Measurements from ENCODE around the gene LRPAP1. TPM values are rescaled to one million over a fixed set of nuclear protein-coding genes. Genes with fewer than 3 reads are reported as not detected.

The LRPAP1 gene
- total and polyA plus RNA-seq, 8 donors: 31.5 to 92.0 (median 52.8) TPM

DNA sequence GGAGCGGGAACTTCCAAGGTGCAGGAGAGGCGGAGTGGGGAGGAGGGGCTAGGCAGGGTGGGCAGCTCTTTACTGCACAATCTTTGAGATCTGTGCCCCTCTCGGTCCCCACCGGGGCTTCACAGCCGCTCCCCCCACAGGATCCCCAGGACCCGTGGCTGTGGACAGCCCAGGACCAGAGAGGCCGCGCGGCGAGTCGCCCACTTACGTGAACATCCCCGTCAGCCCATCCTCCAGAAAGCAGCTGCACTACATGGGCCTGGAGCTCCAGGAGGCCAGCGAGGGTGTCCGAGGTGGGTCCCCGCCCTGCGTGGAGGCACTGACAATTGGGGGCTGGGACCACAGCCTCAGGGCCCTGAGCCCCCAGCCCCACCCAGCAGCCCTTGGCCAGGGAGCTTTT is 32.1 kb downstream of the LRPAP1 start:
- Histone ChIP-seq H3K4me1 (peaks cover 0 to 4% (median 0%) of the 10 kb centered on the region in 4 donors), H3K4me3 (no peak overlapping the region), H3K27me3 (peaks cover 0 to 12% (median 3%) of the 10 kb centered on the region in 3 donors), H3K9me3 (no peaks in the 10 kb centered on the region), H3K36me3 (peaks cover 8 to 55% (median 48%) of the 10 kb centered on the region in 4 donors), H3K27ac (no peak overlapping the region)
- no peak for DNase-seq
- WGBS, 5 donors: 94 to 97% (median 96%) methylated on average over 13 to 17 of the region's 17 CpGs
- TF ChIP-seq POLR2A (IDR thresholded peaks at IDR 0.05) (no peak), EP300 (IDR thresholded peaks at IDR 0.05) (no peak), CTCF (IDR thresholded peaks at IDR 0.05) (no peak), POLR2AphosphoS5 (IDR thresholded peaks at IDR 0.05) (no peak)
- intact Hi-C loops (cut with DNase I; ENCODE audit: low total_unique reads): no loop called here

DNA sequence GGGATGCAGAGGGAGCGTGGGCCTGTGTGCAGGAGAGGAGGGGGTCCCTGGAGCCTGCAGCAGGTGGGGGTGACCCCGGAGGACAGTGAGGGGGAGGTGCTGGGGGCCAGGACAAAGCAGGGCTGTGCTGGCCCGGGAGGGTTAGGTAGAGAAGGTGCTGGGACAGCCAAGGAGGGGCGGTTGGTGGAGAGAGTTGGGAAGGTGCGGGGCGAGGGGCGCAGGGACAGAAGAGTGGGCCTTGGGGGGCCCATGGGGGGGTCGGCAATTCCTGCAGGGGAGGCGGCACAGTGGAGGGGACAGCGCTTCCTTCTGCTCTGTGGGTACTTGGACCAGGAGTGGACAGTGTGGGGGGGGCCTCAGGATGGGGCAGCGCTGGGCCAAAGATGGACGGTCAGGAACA is 32.5 kb downstream of the LRPAP1 start:
- no peak overlapping the region for H3K27ac ChIP-seq
- peaks cover 0 to 16% (median 5%) of the 10 kb centered on the region in 3 donors for H3K27me3 ChIP-seq
- DNase-seq: no peak
- peaks cover 0 to 4% (median 0%) of the 10 kb centered on the region in 4 donors for H3K4me1 ChIP-seq
- no peaks in the 10 kb centered on the region for H3K9me3 ChIP-seq
- no peak overlapping the region for H3K4me3 ChIP-seq
- peaks cover 4 to 51% (median 44%) of the 10 kb centered on the region in 4 donors for H3K36me3 ChIP-seq
- 88 to 92% (median 90%) methylated on average over 12 of the region's 12 CpGs for WGBS, 5 donors
- TF ChIP-seq POLR2AphosphoS5 (IDR thresholded peaks at IDR 0.05): no peak
- no peak for TF ChIP-seq CTCF (IDR thresholded peaks at IDR 0.05)
- TF ChIP-seq EP300 (IDR thresholded peaks at IDR 0.05): no peak
- no peak for TF ChIP-seq POLR2A (IDR thresholded peaks at IDR 0.05)
- intact Hi-C loops (cut with DNase I; ENCODE audit: low total_unique reads): no loop called here

GRCh38 chr4:3498901-3499510 is 33.2 kb downstream of the LRPAP1 start:
- 78 to 85% (median 83%) methylated on average over 12 to 20 of the region's 20 CpGs for WGBS, 5 donors
- intact Hi-C loops (cut with DNase I; ENCODE audit: low total_unique reads): no loop called here
- H3K27me3 ChIP-seq: peaks cover 0 to 23% (median 9%) of the 10 kb centered on the region in 3 donors

GRCh38 chr4:3498407-3498806 is 33.8 kb downstream of the LRPAP1 start:
- no peak overlapping the region for H3K4me3 ChIP-seq
- TF ChIP-seq POLR2AphosphoS5 (IDR thresholded peaks at IDR 0.05) (no peak), POLR2A (IDR thresholded peaks at IDR 0.05) (no peak), CTCF (IDR thresholded peaks at IDR 0.05) (no peak), EP300 (IDR thresholded peaks at IDR 0.05) (no peak)
- intact Hi-C loops (cut with DNase I; ENCODE audit: low total_unique reads): no loop called here
- 82 to 97% (median 84%) methylated on average over 5 to 11 of the region's 11 CpGs for WGBS, 5 donors
- H3K27me3 ChIP-seq: peaks cover 0 to 29% (median 9%) of the 10 kb centered on the region in 3 donors
- H3K27ac ChIP-seq: no peak overlapping the region
- no peak for DNase-seq
- H3K36me3 ChIP-seq: peaks cover 0 to 45% (median 34%) of the 10 kb centered on the region in 4 donors
- H3K9me3 ChIP-seq: no peaks in the 10 kb centered on the region
- peaks cover 0 to 4% (median 0%) of the 10 kb centered on the region in 4 donors for H3K4me1 ChIP-seq

More at GRCh38 chr4:3498901-3499510, 33.2 kb downstream of the LRPAP1 start:
- Histone ChIP-seq H3K36me3 (peaks cover under 1 to 49% (median 40%) of the 10 kb centered on the region in 4 donors), H3K4me1 (peaks cover 0 to 4% (median 0%) of the 10 kb centered on the region in 4 donors), H3K4me3 (no peak overlapping the region), H3K9me3 (no peaks in the 10 kb centered on the region), H3K27ac (no peak overlapping the region)
- no peak for TF ChIP-seq POLR2A (IDR thresholded peaks at IDR 0.05)
- TF ChIP-seq CTCF (IDR thresholded peaks at IDR 0.05): no peak
- no peak for TF ChIP-seq EP300 (IDR thresholded peaks at IDR 0.05)
- TF ChIP-seq POLR2AphosphoS5 (IDR thresholded peaks at IDR 0.05): no peak
- DNase-seq: no peak

All from stomach (tissue), 9 donors.